HPDE6-E6E7 (cell line): ENCODE results near the gene CACNA1G.

Experiments used
- DNase-seq: peaks from one replicate; pipeline ENCODE4 v3.0.0; 2011; ENCODE audit warnings: missing footprints; ENCODE audit errors: extremely low spot score

The CACNA1G gene

GRCh38 chr17:50548831-50549230, 11.7 kb upstream of the CACNA1G start:
- no peak for DNase-seq

DNA sequence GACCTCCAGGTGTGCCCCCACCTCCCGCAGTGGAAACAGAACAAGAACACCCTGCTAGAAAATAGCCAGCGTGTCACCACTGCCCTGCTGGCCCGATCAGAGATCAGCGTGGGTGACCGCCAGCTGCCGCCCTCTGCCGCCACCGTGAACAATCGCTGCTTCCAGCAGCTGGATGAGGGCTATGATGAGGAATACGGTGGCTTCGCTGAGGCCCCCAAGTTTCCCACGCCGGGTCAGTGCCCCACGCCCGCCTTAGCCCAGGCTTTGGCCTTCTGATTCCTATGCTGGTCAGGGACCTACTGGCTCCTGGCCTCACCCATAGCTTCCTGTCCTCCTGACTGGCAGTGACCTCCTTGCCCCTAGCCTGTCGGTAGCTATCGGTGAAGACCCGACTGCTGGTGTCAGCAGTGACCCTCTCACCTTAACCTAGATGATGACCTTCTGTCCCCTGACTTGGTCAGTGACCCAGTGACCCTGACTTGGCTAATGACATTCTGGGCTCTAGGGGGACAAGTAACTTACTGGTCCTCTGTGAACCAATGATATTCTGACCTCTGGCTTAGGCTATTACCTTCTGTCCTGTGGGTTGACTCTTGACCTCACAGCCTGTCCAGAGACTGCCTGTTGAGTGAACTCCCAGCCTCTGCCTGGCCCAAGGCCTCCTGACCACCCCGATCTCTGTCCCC, 11.1 kb upstream of the CACNA1G start:
- no peak for DNase-seq

DNA sequence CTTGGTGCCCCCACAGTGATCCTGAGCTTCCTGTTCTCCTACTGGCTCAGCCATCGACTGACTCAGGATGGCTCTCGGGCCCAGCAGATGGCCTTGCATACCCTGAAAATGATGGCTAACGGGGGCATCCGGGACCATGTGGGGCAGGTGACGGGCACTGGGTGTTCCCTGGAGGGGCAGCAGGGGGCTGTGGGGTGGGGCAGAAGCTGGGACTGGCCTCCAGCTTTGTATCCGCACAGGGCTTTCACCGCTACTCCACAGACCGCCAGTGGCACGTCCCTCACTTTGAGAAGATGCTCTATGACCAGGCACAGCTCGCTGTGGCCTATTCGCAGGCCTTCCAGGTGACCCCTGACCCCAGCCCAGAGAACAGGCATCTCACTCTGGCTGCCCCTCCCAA, 10.5 kb upstream of the CACNA1G start:
- DNase-seq: no peak

DNA sequence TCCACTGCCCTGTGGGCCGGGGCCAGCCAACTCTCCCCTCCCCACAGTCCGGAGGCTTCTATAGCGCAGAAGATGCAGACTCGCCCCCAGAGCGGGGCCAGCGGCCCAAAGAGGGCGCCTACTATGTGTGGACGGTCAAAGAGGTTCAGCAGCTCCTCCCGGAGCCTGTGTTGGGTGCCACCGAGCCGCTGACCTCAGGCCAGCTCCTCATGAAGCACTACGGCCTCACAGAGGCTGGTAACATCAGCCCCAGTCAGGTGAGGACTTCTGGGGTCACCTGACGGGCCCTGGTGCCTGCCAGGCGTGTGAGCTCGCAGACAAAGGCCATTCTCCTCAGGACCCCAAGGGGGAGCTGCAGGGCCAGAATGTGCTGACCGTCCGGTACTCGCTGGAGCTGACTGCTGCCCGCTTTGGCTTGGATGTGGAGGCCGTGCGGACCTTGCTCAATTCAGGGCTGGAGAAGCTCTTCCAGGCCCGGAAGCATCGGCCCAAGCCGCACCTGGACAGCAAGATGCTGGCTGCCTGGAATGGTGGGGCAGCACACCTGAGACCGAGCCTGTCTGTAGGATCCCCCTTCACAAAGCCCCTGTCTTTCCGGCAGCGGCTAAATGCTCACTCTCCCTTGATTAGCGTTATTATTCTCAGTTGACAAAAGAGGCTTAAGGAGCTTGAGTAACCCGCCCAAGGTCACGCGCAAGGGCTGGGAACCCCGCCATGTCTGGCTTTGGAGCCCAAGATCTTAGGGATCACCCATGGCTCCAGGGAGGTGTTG, 9.7 kb upstream of the CACNA1G start:
- no peak for DNase-seq

- no peak for DNase-seq
These were observed 9.1 kb upstream of the CACNA1G start for GRCh38 chr17:50551433-50551815.

- no peak for DNase-seq
These were observed 8.6 kb upstream of the CACNA1G start for GRCh38 chr17:50551884-50552283.

- no peak for DNase-seq
These were observed 6.3 kb upstream of the CACNA1G start for GRCh38 chr17:50554201-50554600.

GRCh38 chr17:50556803-50557202, 3.7 kb upstream of the CACNA1G start:
- DNase-seq: no peak

DNA sequence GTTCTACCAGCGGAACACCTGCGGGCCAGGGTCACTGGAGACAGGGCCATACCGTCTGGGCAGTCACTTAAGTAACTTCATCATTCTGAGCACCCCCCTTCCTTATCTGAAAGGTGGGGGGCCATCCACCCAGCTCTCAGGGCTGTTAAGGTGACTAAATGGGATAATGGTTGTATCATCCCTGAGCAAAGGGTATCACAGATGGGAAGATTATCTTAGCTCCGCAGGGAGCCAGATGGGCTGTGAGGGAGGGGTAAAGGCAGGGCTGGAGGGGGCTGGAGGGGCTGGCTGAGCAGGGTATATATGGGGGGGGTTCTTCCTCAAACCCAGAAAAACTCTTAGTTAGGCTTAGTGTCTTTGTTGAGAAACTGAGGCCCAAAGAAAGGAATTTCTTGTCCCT, 2.9 kb upstream of the CACNA1G start:
- DNase-seq: no peak

GRCh38 chr17:50558091-50558490, 2.4 kb upstream of the CACNA1G start:
- DNase-seq: no peak

DNA sequence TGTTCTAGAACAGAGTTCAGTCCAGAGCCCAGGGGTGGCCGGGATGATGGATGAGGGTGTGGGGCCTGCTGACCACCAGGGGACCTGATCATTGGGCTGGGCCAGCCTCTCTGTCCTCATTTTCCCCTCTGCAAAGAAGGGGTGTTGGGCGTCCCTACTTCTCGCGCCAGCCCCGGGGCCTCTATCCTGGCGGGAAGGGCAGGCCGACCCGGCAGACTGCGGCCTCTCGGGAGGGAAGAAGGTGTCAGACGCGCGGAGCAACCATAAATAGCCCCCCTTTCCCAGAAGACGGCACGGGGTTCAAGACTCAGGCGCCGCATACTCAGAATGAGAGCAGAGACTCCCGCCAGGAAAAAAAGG, 2.0 kb upstream of the CACNA1G start:
- DNase-seq: no peak

GRCh38 chr17:50558941-50559614, 1.4 kb upstream of the CACNA1G start:
- no peak for DNase-seq

DNA sequence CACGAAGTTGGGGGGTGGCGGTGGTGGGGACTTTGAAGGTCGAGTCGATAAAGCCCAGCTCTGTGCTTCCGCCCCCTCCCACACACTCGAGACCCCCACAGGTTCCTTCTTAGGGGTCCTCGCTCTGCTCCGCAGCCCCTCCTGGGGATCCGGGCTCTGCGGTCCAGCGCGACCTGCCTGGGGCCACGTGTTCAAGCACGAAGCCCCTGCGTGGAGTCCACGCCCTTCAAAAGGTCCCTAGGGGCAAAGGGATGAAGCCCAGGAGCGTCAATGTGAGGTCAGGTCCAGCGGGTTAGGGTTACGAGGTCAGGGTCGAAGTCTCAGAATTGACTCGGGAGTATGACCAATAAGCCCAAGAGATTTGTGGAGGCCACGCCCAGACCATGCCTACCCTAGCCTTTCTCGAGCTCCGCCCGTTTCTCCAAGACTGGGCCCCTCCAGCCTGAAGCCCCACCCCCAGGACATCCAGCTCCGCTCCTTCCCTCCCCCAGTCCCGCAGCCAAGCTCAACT, 786 bp upstream of the CACNA1G start:
- DNase-seq: peak; percentile 54

- no peak for DNase-seq
These were observed 623 bp downstream of the CACNA1G start for GRCh38 chr17:50560931-50561745.

GRCh38 chr17:50561746-50562141, 1.2 kb downstream of the CACNA1G start:
- DNase-seq: no peak

GRCh38 chr17:50562242-50563091, 2.0 kb downstream of the CACNA1G start:
- no peak for DNase-seq

DNA sequence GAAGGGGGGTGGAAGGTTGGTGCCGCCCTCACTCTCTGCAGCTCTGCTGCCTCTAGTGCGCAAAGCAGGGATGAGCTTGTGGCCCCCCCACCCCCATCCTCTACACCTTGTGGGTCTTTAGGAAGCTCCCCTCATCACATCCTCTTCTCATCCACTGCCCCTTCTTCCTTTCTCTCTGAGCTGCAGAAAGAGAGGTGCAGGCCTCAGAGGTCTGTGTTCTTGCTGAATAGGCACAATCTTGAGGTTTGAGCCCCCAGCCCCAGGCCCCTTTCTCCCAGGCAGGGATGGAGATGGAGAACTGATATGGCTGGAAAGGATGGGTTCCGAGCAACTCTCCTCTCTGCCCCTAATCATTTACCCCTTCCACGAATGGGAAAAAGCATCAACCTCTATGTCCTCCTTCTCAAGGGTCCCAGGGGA, 2.6 kb downstream of the CACNA1G start:
- DNase-seq: no peak

DNA sequence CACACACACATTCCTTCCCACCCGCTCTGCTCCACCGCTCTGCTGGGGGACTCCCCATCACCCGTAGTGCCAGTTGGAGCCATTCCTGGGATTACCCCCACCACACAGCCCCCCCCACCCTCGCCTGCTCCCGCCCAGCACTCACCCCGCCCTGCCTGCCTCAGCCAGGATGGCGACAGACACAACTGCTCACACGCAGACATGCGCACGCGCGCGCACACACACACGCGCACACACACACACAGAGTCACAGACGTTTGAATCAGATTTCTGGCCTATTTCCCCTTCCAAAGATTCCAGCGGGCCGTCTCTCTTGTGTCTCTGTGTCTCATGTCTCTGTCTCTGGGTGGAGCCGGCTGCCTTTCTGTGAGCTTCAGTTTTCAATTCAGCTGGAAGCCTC, 4.4 kb downstream of the CACNA1G start:
- DNase-seq: no peak

GRCh38 chr17:50565402-50566350, 5.2 kb downstream of the CACNA1G start:
- no peak for DNase-seq

DNA sequence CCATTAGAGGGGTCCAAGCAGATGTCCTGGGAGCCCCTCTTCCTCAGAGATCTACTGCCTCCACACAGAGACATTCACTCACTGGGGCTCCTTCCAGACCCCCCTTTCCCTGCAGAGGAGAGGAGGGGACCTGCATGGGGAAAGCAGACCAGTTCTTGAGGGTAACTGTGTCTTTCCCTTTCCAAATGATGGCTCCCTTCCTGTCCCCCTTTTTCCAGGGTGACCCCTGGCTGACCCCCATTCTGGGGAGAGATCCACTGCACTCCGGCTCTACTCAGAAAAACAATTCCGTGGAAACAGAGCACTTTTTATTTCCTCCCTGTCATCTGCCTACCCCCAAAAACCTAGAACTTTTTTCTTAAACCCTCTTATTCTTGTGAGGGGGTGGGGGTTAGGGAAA, 6.4 kb downstream of the CACNA1G start:
- no peak for DNase-seq
